ENCODE measurements around the gene GH1.

The GH1 gene

GRCh38 chr17:63930951-63931575 lies 12.4 kb upstream of the GH1 start:
- no peak for TF ChIP-seq CTCF (IDR thresholded peaks at IDR 0.05; ENCODE audit: low read depth, low read length)
- H3K4me3 ChIP-seq (replicated peaks in 1 of 2; ENCODE audit: low read depth in 2 of 2, low read length in 2 of 2) = no peak overlapping the region
- peak in 1 of 2 donors; percentile 17 for DNase-seq (ENCODE audit: low read depth in 2 of 2)

- DNase-seq (ENCODE audit: low read depth in 2 of 2) = peak in 1 of 2 donors; percentile 12
- no peak for TF ChIP-seq CTCF (IDR thresholded peaks at IDR 0.05; ENCODE audit: low read depth, low read length)
- no peak overlapping the region for H3K4me3 ChIP-seq (replicated peaks in 1 of 2; ENCODE audit: low read depth in 2 of 2, low read length in 2 of 2)
These were observed 11.5 kb upstream of the GH1 start for GRCh38 chr17:63929860-63930766.

- no peak overlapping the region for H3K4me3 ChIP-seq (replicated peaks in 1 of 2; ENCODE audit: low read depth in 2 of 2, low read length in 2 of 2)
- DNase-seq (ENCODE audit: low read depth in 2 of 2) = no peak
- TF ChIP-seq CTCF (IDR thresholded peaks at IDR 0.05; ENCODE audit: low read depth, low read length) = no peak
These were observed 10.5 kb upstream of the GH1 start for GRCh38 chr17:63928966-63929695.

GRCh38 chr17:63928172-63928666 lies 9.6 kb upstream of the GH1 start:
- no peak for DNase-seq (ENCODE audit: low read depth in 2 of 2)
- H3K4me3 ChIP-seq (replicated peaks in 1 of 2; ENCODE audit: low read depth in 2 of 2, low read length in 2 of 2) = no peak overlapping the region
- TF ChIP-seq CTCF (IDR thresholded peaks at IDR 0.05; ENCODE audit: low read depth, low read length) = no peak

GRCh38 chr17:63927464-63928171 lies 9.0 kb upstream of the GH1 start:
- no peak overlapping the region for H3K4me3 ChIP-seq (replicated peaks in 1 of 2; ENCODE audit: low read depth in 2 of 2, low read length in 2 of 2)
- no peak for TF ChIP-seq CTCF (IDR thresholded peaks at IDR 0.05; ENCODE audit: low read depth, low read length)
- no peak for DNase-seq (ENCODE audit: low read depth in 2 of 2)

GRCh38 chr17:63926164-63926563 lies 7.5 kb upstream of the GH1 start:
- no peak for TF ChIP-seq CTCF (IDR thresholded peaks at IDR 0.05; ENCODE audit: low read depth, low read length)
- DNase-seq (ENCODE audit: low read depth in 2 of 2) = no peak
- H3K4me3 ChIP-seq (replicated peaks in 1 of 2; ENCODE audit: low read depth in 2 of 2, low read length in 2 of 2) = no peak overlapping the region
